GM19463 (cell line): ENCODE measurements around the gene MBLAC1.

Experiments
- ATAC-seq: cut with Tn5 transposase; IDR thresholded peaks from one replicate; pipeline ENCODE4 v1.9.1; 2021; ENCODE audit warnings: mild to moderate bottlenecking, moderate library complexity; ENCODE audit not compliant: unreplicated experiment

MBLAC1 gene

GRCh38 chr7:100126931-100127865, at the start of gene MBLAC1:
Gene MBLAC1, plus strand, starts transcription at chr7:100126967. Its CDS starts 429 bp downstream, at chr7:100127396.
- ATAC-seq = peak; percentile 60

DNA sequence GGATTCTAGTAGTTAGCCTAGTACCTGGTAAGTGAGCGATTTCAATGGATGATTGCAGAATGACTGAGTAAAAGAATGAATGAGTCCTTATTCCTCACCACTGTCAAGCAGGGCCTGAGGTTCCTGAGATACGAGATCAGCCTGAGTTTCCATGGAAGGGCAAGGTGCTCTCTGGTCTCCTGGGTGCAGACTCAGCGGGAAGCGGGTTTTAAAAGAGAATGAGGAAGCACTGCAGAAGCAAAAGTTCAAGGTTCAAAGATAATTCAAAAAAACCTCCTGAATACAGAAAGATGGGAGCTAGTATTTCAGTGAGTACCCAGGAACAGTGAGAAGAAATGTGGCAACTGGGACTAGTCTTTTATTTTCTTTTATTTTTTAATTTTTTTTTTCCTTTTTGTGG, 49.6 kb upstream of the MBLAC1 start:
- no peak for ATAC-seq

DNA sequence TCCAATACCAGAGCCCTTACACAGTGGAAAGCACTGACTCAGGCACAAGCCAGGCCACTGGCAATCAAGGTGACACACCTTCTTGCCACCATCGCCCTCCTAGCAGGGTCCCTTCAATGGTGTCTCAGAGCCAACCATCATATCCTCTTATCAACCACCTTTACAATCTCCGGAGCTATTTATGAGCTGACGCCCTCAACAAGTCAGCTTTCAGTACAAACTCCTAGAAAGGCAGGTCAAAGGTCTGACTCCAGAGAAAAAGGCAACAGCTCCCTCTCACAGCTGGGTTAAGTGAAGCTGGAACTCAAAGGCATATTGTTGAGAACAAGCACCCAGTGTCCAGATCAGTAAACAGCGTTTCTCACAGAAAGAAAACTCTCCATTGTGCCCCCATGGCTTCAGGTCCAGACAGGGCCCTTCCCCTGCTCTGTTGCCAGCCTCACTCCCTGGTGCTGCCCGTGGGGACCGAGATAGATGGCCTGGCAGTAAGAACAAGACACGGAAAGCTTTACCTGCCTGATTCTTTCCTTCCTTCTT, 47.7 kb upstream of the MBLAC1 start:
- no peak for ATAC-seq

- ATAC-seq = no peak
Measured at GRCh38 chr7:100080907-100081534, 45.7 kb upstream of the MBLAC1 start.

DNA sequence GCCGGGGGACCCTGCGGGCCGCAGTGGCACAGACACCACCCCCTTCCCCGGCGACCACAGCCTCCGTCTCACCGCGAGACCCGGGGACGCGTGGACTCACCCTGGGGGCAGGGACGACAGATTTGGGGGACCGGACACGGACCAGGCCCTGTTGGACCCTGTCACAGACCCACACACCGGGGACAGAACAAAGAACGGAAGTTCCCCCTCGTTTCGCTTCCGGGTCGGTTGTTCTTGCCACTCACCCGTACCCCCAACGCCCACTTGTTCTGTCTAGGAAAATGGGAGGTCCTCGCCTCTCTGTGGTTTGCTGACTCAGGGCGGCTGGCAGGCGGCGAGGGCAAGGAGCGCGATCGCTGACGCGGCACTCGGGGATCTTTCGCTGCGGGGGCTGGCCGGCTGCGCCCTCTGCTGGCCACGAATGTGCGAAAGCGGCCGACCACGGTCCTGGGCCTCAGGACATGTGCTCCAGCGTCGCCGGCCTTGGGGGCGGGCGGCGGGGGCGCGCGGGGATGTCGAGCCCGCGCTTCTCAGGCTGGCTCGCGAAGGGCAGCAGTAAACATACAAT, 45.1 kb upstream of the MBLAC1 start, which contains the start of gene ZNF3:
Gene ZNF3 (minus strand): TSS at position 189 of the 568 bp plus-strand sequence. CDS start 4,366 bp downstream, outside the sequence.
- peak; percentile 83 for ATAC-seq

DNA sequence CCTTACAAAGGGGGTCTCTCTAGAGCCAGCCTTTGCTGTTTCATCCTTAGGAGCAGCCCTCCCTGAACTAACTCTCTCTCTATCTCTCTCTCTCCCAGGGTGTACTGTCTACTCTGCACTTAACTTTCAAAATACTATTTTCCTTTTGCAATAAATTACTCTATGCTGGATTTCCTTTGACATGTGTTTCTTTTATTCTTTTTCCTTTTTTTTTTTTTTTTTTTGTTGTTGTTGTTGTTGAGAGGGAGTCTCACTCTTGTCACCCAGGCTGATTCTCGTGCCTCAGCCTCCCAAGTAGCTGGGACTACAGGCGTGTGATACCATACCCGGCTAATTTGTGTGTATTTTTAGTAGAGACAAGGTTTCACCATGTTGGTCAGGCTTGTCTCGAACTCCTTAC, 43.8 kb upstream of the MBLAC1 start:
- no peak for ATAC-seq

- no peak for ATAC-seq
Measured at GRCh38 chr7:100085515-100085914, 41.3 kb upstream of the MBLAC1 start.

DNA sequence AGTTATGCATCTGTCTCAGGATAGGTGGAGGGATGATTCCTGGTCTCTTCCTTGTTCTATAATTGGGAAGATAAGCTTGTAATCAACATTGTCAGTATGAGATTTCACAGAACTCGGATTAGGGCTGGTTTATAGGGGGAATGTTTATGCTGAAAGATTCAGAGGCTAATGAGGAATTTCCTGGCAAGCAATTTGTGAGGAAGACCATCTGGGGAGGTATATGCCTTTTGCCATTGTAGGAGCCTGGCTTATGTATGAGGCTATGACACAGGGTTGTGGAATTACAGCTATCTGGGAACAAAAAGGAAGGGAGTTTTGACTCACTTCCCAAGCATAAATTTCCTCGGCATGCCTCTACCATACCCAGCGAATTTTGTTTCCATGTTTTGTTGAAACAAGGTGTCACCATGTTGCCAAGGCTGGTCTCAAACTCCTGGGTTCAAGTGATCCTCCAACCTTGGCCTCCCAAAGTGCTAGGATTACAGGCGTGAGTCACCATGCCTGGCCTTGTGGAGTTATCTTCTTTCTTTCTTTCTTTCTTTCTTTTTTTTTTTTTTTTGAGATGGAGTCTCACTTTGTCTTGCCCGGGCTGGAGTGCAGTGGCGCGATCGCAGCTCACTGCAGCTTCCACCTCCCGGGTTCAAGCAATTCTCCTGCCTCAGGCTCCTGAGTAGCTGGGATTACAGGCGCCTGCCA, 39.6 kb upstream of the MBLAC1 start:
- no peak for ATAC-seq

GRCh38 chr7:100088095-100088620, 38.6 kb upstream of the MBLAC1 start:
- no peak for ATAC-seq

DNA sequence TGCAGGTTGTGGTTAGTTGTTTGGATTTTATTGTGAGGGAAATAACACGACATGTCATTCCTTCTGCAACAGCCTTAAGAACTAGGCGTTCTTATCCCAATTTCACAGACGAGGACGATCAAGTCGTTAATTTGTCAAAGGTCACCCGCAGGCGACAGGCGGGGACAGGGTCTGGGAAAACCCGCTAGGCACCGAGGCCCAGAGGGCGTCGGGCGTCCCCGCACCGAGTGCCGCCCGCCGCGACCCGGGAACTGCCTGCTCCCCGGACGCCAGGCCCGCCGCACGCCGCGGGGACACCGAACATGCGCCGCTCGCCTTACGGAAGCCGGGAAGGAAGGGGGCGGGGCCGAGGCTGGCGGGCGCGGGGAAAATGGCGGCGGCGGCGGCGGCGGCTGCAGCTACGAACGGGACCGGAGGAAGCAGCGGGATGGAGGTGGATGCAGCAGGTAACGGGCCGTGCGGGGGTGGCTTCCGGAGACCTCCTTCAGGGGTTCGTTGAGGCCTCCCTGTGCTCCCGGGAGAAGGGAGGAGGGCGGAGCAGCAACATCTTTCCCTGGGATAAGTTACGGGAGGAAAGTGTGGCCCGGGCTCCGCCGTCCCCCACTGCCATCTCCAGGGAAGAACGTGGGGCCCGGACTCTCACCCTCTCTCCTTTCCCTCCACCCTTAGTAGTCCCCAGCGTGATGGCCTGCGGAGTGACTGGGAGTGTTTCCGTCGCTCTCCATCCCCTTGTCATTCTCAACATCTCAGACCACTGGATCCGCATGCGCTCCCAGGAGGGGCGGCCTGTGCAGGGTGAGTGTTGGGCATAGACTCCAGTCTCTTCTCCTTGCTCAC, 37.9 kb upstream of the MBLAC1 start, which contains the start of gene COPS6:
Gene COPS6 (plus strand): TSS at position 349 of the 837 bp plus-strand sequence. CDS start 22 bp downstream, at position 371.
- ATAC-seq = peak; percentile 72

DNA sequence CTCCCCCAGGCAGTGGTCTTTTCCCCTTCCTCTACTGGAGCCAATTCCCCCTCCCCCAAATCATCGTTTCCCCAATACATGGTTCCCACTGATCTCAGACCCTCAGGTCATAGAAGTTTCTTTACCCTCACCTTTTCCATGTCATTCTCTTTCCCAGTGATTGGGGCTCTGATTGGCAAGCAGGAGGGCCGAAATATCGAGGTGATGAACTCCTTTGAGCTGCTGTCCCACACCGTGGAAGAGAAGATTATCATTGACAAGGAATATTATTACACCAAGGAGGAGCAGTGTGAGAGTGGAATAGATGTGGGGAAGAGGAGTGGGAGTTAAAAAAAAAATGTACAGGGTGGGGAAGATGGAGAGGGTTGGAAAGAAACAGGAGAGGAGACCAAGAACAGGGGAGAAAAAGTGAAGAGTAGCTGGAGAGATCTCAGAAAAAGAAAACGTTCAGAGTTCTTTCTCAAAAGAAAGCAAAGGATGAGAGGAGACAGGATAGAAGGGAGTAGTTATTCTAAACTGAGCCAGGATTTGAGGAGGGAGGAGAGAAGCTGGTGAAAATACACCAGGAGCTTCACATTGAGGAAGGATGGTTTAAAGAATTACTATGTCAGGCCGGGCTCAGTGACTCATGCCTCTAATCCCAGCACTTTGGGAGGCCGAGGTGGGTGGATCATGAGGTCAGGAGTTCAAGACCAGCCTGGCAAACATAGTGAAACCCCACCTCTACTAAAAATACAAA, 37.1 kb upstream of the MBLAC1 start:
- ATAC-seq = no peak

DNA sequence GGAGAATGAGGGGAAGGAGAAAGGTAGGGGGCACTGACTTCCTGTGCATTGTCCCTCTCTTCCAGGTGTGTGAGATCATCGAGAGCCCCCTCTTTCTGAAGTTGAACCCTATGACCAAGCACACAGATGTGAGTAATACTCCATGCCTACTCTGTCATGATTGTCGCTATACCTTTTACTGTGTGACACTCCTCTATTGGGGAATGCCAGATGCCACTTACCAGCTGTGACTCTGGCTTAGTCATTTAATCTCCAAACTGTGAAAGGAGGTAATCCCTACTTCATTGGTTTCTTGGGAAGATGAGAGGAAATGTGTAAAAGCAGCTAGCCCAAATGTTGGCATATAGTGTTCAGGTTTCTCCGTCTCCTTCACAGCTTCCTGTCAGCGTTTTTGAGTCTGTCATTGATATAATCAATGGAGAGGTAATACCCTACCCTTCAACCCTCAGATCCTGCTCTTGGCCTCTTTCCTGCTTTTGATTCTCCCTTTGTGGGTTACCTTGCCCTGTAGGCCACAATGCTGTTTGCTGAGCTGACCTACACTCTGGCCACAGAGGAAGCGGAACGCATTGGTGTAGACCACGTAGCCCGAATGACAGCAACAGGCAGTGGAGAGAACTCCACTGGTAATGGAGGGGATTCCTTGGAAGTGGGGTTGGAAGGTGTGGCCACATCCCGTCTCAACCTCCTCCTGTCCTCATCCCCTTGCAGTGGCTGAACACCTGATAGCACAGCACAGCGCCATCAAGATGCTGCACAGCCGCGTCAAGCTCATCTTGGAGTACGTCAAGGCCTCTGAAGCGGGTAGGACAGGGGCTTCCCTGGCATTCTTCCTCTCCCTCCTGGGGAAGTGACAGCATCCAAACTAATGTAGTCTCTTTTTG, 36.0 kb upstream of the MBLAC1 start:
- no peak for ATAC-seq

DNA sequence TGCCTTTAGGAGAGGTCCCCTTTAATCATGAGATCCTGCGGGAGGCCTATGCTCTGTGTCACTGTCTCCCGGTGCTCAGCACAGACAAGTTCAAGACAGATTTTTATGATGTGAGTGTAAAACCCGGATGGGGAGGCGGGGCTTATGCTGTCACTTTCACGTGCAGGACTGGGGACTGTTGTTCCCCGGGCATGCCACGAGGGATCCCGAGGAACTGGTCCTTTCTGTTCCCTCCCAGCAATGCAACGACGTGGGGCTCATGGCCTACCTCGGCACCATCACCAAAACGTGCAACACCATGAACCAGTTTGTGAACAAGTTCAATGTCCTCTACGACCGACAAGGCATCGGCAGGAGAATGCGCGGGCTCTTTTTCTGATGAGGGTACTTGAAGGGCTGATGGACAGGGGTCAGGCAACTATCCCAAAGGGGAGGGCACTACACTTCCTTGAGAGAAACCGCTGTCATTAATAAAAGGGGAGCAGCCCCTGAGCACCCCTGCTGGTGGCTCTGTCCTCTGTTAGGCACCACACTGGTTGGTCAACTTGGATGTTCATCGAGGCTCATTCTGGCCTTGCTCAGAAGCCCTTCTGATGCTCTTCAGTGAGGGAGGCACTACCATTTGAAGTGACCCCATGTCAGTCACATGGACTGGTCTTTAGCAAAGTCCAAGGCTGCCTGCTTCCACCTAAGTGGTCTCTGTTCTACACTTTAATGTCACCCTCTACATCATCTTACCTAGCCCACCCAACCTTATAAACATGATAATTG, 35.2 kb upstream of the MBLAC1 start:
- ATAC-seq = no peak

GRCh38 chr7:100093054-100093453, 33.7 kb upstream of the MBLAC1 start:
- ATAC-seq = no peak

DNA sequence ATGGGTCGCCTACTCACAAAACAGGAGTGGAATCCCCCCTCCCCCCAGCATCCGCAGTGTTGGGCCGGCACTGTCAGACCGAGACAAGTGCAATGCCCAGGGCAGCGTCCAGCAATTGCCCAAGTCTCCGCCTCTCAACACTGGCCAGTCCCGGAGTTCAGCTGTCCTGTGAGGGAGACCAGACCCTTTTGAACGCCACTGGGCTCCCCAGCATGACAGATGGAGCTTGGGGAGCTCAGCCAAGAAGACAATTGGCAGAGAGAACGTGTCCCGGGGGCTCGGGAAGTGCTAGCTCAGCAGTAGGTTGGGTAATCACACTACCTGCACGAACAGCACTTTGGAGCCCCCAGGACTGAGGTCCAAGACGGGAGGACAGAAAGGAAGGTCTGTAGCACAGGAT, 33.3 kb upstream of the MBLAC1 start:
- ATAC-seq = no peak

GRCh38 chr7:100093925-100094486, 32.8 kb upstream of the MBLAC1 start:
- no peak for ATAC-seq

GRCh38 chr7:100095289-100095688, 31.5 kb upstream of the MBLAC1 start:
- ATAC-seq = no peak
